ENCODE measurements around the gene MZT1. TPM values are rescaled to one million over a fixed set of nuclear protein-coding genes. Genes with fewer than 3 reads are reported as not detected.

Gene MZT1
- total and polyA plus RNA-seq, 2 donors (not counting 3 experiments of a cell fraction or from before 2014, with no cell fraction given), result 6.3 to 19.4 TPM

DNA sequence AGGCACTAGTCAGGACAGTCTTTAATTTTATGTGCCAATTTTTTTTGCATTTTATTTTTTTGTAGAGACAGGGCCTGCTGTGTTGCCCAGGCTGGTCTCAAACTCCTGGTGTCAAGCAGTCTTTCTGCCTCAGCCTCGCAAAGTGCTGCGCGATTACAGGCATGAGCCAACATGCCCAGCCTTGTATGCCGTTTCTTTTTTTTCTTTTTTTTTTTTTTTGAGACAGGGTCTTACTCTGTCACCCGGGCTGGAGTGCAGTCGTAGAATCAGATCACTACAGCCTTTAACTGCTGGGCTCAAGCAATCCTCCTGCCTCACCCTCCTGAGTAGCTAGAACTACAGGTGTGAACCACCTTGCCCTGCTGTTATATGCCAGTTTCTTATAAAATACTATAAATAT lies 26.7 kb upstream of the MZT1 start:
- Histone ChIP-seq H4K20me1 (replicated peaks; ENCODE audit: control insufficient read depth, extremely low read depth, insufficient read depth, low read length) (no peaks in the 10 kb centered on the region), H3K4me2 (ENCODE audit: insufficient read depth, low read length) (no peak overlapping the region), H3K4me3 (replicated peaks in 1 of 3; ENCODE audit: insufficient read depth in 1 of 3, low read depth in 1 of 3, low read length in 3 of 3) (no peak overlapping the region), H2AFZ (ENCODE audit: low read depth, low read length) (no peak overlapping the region), H3K27ac (ENCODE audit: insufficient read depth, low read depth, low read length) (no peak overlapping the region), H3K9ac (replicated peaks; ENCODE audit: extremely low read depth, insufficient read depth, low read length) (no peak overlapping the region), H3K27me3 (ENCODE audit: control insufficient read depth in 2 of 2, insufficient read depth in 2 of 2, low read length in 2 of 2) (no peaks in the 10 kb centered on the region), H3K9me3 (replicated peaks; ENCODE audit: control insufficient read depth, insufficient read depth, low read length) (no peaks in the 10 kb centered on the region), H3K9me1 (replicated peaks; ENCODE audit: control insufficient read depth, extremely low read depth, insufficient read depth, low read length) (no peaks in the 10 kb centered on the region), H3K36me3 (ENCODE audit: control insufficient read depth in 2 of 2, extremely low read depth in 1 of 2, insufficient read depth in 2 of 2, low read length in 2 of 2) (peaks cover 4 to 23% of the 10 kb centered on the region in 2 experiments), H3K79me2 (ENCODE audit: control insufficient read depth, insufficient read depth, low read length) (peaks cover 4% of the 10 kb centered on the region), H3K4me1 (ENCODE audit: control insufficient read depth, extremely low read depth, insufficient read depth, low read length) (no peaks in the 10 kb centered on the region)
- POLR2A ChIA-PET, result no interaction called here
- dilution Hi-C loops (cut with MboI; ENCODE audit: extremely low pct_ligation_motif_present, low sequenced_read_pairs) (no loop called here), intact Hi-C loops (cut with micrococcal nuclease) (no loop called here)
- FAIRE-seq (no peak), DNase-seq (ENCODE audit: low read depth, low spot score) (no peak)
- TF ChIP-seq GATA2 (IDR thresholded peaks at IDR 0.05; ENCODE audit: insufficient read depth, insufficient read length, low read depth, low read length), result no peak
- no peak for TF ChIP-seq FOS (IDR thresholded peaks at IDR 0.05; ENCODE audit: borderline replicate concordance, insufficient read depth, low read length)
- no peak for TF ChIP-seq POLR2A (IDR thresholded peaks at IDR 0.05; ENCODE audit: low read depth, low read length)
- TF ChIP-seq, protein P1, sequence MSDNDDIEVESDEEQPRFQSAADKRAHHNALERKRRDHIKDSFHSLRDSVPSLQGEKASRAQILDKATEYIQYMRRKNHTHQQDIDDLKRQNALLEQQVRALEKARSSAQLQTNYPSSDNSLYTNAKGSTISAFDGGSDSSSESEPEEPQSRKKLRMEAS (IDR thresholded peaks at IDR 0.05; ENCODE audit: insufficient read depth, insufficient read length), result no peak
- TF ChIP-seq, protein P2, sequence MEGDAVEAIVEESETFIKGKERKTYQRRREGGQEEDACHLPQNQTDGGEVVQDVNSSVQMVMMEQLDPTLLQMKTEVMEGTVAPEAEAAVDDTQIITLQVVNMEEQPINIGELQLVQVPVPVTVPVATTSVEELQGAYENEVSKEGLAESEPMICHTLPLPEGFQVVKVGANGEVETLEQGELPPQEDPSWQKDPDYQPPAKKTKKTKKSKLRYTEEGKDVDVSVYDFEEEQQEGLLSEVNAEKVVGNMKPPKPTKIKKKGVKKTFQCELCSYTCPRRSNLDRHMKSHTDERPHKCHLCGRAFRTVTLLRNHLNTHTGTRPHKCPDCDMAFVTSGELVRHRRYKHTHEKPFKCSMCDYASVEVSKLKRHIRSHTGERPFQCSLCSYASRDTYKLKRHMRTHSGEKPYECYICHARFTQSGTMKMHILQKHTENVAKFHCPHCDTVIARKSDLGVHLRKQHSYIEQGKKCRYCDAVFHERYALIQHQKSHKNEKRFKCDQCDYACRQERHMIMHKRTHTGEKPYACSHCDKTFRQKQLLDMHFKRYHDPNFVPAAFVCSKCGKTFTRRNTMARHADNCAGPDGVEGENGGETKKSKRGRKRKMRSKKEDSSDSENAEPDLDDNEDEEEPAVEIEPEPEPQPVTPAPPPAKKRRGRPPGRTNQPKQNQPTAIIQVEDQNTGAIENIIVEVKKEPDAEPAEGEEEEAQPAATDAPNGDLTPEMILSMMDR (IDR thresholded peaks at IDR 0.05; ENCODE audit: extremely low read depth in 1 of 2, insufficient read depth in 1 of 2, low read depth in 1 of 2, low read length in 2 of 2), result no peak
- TF ChIP-seq EZH2 (IDR thresholded peaks at IDR 0.05; ENCODE audit: borderline replicate concordance, low read depth, low read length, severe bottlenecking), result no peak
- no peak for TF ChIP-seq POLR2AphosphoS5 (IDR thresholded peaks at IDR 0.05; ENCODE audit: insufficient read depth, low read depth, low read length)
- TF ChIP-seq MYC (IDR thresholded peaks at IDR 0.05; ENCODE audit: low read depth, low read length), result no peak
- no peak for TF ChIP-seq JUN (IDR thresholded peaks at IDR 0.05; ENCODE audit: borderline replicate concordance, insufficient read depth, insufficient read length, low read depth)
- no TSS peak for BruUV-seq (replicated peaks)
- CTCF ChIA-PET, result no interaction called here

All from endothelial cell of umbilical vein (primary cell).